ENCODE measurements around the gene CLEC18A.
"Not testable (repeated sequence)": the region's sequence is repeated elsewhere in the genome, so short reads cannot be mapped to it uniquely, and the experiment has no call there.

Gene CLEC18A

GRCh38 chr16:69951017-69951671 is at the start of gene CLEC18A:
TSS of gene CLEC18A (plus strand) at chr16:69951334. CDS start at chr16:69951367, 33 bp downstream.
- not testable (repeated sequence) for DNase-seq (ENCODE audit: low read depth, low spot score)

GRCh38 chr16:69903865-69904415 is 47.2 kb upstream of the CLEC18A start:
- DNase-seq (ENCODE audit: low read depth, low spot score), result no peak

- no peak for DNase-seq (ENCODE audit: low read depth, low spot score)
Measured at GRCh38 chr16:69904495-69905170, 46.5 kb upstream of the CLEC18A start.

GRCh38 chr16:69905171-69905555 is 46.0 kb upstream of the CLEC18A start:
- DNase-seq (ENCODE audit: low read depth, low spot score), result no peak

GRCh38 chr16:69906838-69907401 is 44.2 kb upstream of the CLEC18A start:
- no peak for DNase-seq (ENCODE audit: low read depth, low spot score)

- no peak for DNase-seq (ENCODE audit: low read depth, low spot score)
Measured at GRCh38 chr16:69909043-69909442, 42.1 kb upstream of the CLEC18A start.

GRCh38 chr16:69909760-69910159 is 41.4 kb upstream of the CLEC18A start:
- no peak for DNase-seq (ENCODE audit: low read depth, low spot score)

- DNase-seq (ENCODE audit: low read depth, low spot score), result no peak
Measured at GRCh38 chr16:69910964-69911363, 40.2 kb upstream of the CLEC18A start.

- DNase-seq (ENCODE audit: low read depth, low spot score), result no peak
Measured at GRCh38 chr16:69916462-69916861, 34.7 kb upstream of the CLEC18A start.

- no peak for DNase-seq (ENCODE audit: low read depth, low spot score)
Measured at GRCh38 chr16:69917311-69917710, 33.8 kb upstream of the CLEC18A start.

- no peak for DNase-seq (ENCODE audit: low read depth, low spot score)
Measured at GRCh38 chr16:69917739-69918138, 33.4 kb upstream of the CLEC18A start.

- DNase-seq (ENCODE audit: low read depth, low spot score), result no peak
Measured at GRCh38 chr16:69918241-69918640, 32.9 kb upstream of the CLEC18A start.

- DNase-seq (ENCODE audit: low read depth, low spot score), result no peak
Measured at GRCh38 chr16:69921127-69921526, 30.0 kb upstream of the CLEC18A start.

GRCh38 chr16:69922200-69922599 is 28.9 kb upstream of the CLEC18A start:
- DNase-seq (ENCODE audit: low read depth, low spot score), result no peak

GRCh38 chr16:69924041-69924775 is 26.9 kb upstream of the CLEC18A start:
- DNase-seq (ENCODE audit: low read depth, low spot score), result no peak

GRCh38 chr16:69924777-69925191 is 26.4 kb upstream of the CLEC18A start:
- DNase-seq (ENCODE audit: low read depth, low spot score), result no peak

GRCh38 chr16:69925311-69925710 is 25.8 kb upstream of the CLEC18A start:
- no peak for DNase-seq (ENCODE audit: low read depth, low spot score)

GRCh38 chr16:69926241-69926640 is 24.9 kb upstream of the CLEC18A start:
- DNase-seq (ENCODE audit: low read depth, low spot score), result no peak

- no peak for DNase-seq (ENCODE audit: low read depth, low spot score)
Measured at GRCh38 chr16:69927056-69927757, 23.9 kb upstream of the CLEC18A start.

- no peak for DNase-seq (ENCODE audit: low read depth, low spot score)
Measured at GRCh38 chr16:69928856-69929400, 22.2 kb upstream of the CLEC18A start.

- no peak for DNase-seq (ENCODE audit: low read depth, low spot score)
Measured at GRCh38 chr16:69929480-69929879, 21.7 kb upstream of the CLEC18A start.
